Dermis blood vessel endothelial cell (primary cell): ENCODE data around the gene PAK4. TPM values are rescaled to one million over a fixed set of nuclear protein-coding genes. Genes with fewer than 3 reads are reported as not detected.
"Not testable (repeated sequence)": the region's sequence is repeated elsewhere in the genome, so short reads cannot be mapped to it uniquely, and the experiment has no call there.

Experiments
- DNase-seq: peaks from one replicate; pipeline ENCODE4 v3.0.0; 2010
- total RNA-seq: library from RNA; depleted of rRNA; stranded (reverse); fragments of >200 nt; gene quantifications from 2 replicates; pipeline ENCODE4 v1.2.3, GENCODE V29; 2014

Gene PAK4
- 5.8 and 17.4 TPM in 2 replicates for total RNA-seq

- peak; percentile 98 for DNase-seq
Measured at GRCh38 chr19:39125554-39126311, at the start of gene PAK4. Gene PAK4 (plus strand): TSS chr19:39125786. CDS start chr19:39169554, 43,768 bp downstream.

DNA sequence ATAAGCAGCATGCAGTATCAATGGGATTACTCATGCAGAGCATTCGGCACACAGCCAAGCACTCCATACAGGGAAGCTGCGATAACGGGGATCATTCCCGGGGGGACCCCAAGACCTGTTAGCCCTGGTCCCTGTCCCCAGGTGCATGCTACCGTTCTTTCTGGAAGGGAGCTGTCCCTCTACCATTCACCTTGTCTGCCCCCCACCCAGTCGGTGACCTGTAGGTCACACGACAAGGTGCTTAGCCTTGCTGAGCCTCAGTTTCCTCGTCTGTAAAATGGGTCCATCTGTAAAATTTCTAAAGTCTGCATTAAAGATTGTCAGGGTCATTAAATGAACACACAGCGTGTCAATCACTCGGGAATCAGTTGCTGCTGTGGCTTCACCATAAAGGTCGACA lies 48.3 kb upstream of the PAK4 start:
- no peak for DNase-seq

GRCh38 chr19:39078436-39079200 lies 47.0 kb upstream of the PAK4 start:
- DNase-seq: peak; percentile 85

DNA sequence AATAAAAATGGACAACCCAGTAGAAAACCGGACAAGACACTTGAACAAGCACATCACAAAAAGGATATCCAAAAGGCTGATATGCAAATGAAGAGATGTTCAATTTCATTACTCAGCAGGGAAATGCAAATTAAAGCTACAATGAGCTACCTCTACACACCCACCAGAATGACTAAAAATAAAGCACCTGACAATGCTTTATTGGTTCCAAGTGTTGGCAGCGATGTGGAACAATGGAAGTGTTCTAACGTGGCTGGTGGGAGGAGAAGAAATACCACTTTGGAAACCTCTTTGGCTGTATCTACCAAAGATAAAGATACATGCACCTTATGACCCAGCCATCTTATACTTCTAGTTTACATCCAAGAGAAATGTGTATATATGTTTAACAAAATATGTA lies 45.2 kb upstream of the PAK4 start:
- DNase-seq: no peak

DNA sequence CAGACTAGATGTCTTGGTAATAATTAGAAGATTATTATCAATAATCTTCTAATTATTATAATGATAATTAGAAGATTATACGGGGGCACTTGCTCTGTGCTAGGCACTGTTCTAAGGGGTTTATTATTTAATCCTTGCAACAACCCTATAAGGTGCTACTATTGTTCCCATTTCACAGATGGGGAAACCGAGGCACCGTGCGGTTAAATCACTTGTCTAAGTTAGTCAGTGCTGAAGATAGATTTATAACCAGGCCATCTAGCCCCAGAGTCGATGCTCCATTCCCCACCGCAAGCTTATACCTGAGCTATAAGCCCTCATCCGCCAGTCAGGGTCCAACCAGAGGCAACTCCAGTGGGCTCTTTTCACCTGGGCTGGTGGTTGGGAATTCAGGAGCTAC lies 43.4 kb upstream of the PAK4 start:
- DNase-seq: no peak

GRCh38 chr19:39082745-39083598 lies 42.6 kb upstream of the PAK4 start:
- DNase-seq: peak; percentile 40

- DNase-seq: no peak
Measured at GRCh38 chr19:39083599-39083982, 42.0 kb upstream of the PAK4 start.

GRCh38 chr19:39083983-39084731 lies 41.4 kb upstream of the PAK4 start, which contains the start of gene ACP7:
Gene ACP7 (plus strand): TSS chr19:39084368. CDS start chr19:39085270, 902 bp downstream.
- no peak for DNase-seq

DNA sequence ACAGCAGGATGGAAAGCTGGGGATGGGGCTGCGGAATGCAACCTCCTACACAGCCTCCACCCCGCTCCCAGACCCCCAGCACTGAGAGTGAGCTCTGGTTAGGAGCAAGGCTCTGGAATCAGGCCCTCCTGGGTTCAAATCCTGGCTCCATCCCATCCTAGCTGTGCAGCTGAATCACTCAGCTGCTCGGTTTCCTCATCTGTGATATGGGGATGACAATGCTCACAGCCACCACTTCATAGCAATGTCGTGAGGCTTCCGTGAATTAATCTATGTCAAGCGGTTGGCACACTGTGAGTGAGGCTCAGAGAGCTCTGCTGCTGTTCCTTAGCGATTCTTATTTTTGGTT lies 40.9 kb upstream of the PAK4 start:
- no peak for DNase-seq

DNA sequence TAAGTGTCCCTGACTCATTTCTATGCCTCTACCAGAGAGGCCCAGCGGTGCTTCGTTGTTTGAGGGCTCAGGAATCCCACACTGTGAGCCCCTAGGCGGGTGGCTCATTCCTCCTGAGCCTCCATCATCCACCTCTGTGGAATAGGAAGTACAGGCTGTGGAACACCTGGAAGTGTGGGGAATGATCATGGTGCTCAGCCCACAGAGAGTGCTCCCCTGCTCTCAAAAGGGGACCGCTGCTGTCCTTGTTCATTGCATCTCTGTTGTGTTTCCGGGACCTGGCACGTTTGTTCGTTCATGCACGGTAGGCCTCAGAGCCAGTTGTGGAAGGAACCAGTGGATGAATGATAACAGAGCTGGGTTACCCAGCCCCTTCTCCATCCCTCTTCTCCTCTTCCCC lies 40.2 kb upstream of the PAK4 start:
- DNase-seq: no peak

- DNase-seq: no peak
Measured at GRCh38 chr19:39086386-39086785, 39.2 kb upstream of the PAK4 start.

DNA sequence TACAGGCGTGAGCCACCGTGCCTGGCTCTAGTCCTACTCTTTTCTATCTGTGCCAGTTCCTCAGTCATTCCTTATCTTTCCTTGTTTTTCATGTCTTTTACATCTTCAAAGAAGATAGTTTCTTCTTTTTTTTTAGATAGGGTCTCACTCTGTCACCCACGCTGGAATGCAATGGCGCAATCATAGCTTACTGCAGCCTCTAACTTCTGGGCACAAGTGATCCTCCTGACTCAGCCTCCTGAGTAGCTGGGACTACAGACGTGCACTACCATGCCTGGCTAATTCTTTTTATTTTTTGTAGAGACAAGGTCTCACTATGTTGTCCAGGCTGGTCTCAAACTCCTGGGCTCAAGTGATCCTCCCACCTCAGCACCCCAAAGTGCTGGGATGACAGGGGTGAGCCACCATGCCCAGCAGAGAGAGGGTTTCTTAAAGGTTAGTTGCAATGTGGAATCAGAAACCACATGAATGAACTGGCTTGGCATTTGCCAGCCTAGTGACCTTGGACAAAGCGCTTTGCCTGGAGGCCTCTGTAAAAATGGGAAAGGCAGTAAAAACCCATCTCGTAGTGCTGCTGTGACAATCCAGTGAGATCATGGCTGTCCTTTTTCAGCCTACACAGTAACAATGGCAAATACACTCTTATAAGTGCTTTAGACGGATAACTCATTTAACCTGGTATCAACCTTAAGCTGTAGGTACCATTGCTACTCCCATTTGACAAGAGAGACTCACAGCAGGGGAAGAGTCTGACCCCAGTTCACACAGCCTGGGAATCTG lies 37.5 kb upstream of the PAK4 start:
- DNase-seq: no peak

- not testable (repeated sequence) for DNase-seq
Measured at GRCh38 chr19:39090016-39090415, 35.6 kb upstream of the PAK4 start.

GRCh38 chr19:39090881-39091280 lies 34.7 kb upstream of the PAK4 start:
- no peak for DNase-seq

DNA sequence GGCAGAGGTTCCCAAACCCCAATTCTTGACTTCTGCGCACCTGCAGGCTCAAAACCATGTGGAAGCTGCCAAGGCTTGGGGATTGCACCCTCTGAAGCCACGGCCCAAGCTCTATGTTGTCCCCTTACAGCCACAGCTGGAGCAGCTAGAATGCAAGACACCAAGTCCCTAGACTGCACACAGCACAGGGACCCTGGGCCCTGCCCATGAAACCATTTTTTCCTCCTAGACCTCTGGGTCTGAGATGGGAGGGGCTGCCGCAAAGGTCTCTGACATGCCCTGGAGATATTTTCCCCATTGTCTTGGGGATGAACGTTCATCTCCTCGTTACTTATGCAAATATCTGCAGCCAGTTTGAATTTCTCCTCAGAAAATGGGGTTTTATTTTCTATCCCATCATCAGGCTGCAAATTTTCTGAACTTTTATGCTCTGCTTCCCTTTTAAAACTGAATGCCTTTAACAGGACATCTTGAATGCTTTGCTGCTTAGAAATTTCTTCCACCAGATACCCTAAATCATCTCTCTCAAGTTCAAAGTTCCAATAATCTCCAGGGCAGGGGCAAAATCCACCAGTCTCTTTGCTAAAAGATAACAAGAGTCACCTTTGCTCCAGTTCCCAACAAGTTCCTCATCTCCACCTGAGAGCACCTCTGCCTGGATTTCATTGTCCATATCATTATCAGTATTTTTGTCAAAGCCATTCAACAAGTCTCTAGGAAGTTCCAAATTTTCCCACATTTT lies 29.6 kb upstream of the PAK4 start:
- DNase-seq: not testable (repeated sequence)

GRCh38 chr19:39097299-39097698 lies 28.3 kb upstream of the PAK4 start:
- no peak for DNase-seq

- no peak for DNase-seq
Measured at GRCh38 chr19:39097721-39098120, 27.9 kb upstream of the PAK4 start.

- DNase-seq: no peak
Measured at GRCh38 chr19:39098365-39099269, 27.0 kb upstream of the PAK4 start.

GRCh38 chr19:39099341-39099740 lies 26.2 kb upstream of the PAK4 start:
- no peak for DNase-seq
